Measurements from ENCODE around the gene MRPL47. TPM values are rescaled to one million over a fixed set of nuclear protein-coding genes. Genes with fewer than 3 reads are reported as not detected.

MRPL47 gene
- total RNA-seq, 6 donors from 2014 or later, result 3.1 to 27.7 (median 22.9) TPM

DNA sequence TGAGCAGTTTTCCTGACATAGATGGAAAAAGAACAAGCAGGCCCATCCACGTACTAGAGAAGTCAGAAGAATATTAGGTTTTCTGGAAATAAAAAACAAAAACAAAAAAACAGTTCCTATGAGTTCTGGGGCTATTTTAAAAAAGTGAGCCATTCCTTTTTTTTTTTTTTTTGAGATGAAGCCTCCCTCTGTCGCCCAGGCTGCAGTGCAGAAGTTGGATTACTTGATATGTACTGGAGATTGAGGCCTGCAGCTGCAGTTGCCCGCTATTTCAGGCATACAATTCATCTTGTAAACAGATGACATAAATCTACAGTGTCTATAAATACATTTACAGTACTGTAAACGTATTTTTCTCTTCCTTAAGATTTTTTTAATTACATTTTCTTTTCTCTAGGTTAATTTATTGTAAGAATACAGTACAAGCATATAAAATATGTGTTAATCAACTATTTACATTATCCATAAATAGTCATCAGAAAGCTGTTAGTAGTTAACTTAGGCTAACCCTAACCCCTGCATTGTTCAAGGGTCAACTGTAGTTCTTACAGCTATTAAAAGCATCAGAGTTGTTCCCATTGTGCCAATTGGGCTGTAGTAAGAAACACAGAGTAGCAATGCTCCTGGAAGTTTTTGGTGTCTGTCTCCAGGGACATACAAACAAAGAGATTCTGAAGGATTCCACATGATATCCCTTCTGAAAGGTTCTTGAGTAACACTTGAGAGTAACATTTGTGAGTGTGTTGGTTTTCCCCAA, 52.9 kb downstream of the MRPL47 start:
- Histone ChIP-seq H3K27me3 (no peaks in the 10 kb centered on the region), H3K36me3 (no peaks in the 10 kb centered on the region), H3K27ac (no peak overlapping the region), H3K9me3 (no peaks in the 10 kb centered on the region), H3K4me3 (no peak overlapping the region), H3K4me1 (no peaks in the 10 kb centered on the region)
- DNase-seq, result no peak
- WGBS, 2 donors, result 45 to 65% methylated on average over 4 of the region's 4 CpGs
- ATAC-seq (ENCODE audit: low FRiP score in 2 of 2), result no peak
- TF ChIP-seq, protein P1, sequence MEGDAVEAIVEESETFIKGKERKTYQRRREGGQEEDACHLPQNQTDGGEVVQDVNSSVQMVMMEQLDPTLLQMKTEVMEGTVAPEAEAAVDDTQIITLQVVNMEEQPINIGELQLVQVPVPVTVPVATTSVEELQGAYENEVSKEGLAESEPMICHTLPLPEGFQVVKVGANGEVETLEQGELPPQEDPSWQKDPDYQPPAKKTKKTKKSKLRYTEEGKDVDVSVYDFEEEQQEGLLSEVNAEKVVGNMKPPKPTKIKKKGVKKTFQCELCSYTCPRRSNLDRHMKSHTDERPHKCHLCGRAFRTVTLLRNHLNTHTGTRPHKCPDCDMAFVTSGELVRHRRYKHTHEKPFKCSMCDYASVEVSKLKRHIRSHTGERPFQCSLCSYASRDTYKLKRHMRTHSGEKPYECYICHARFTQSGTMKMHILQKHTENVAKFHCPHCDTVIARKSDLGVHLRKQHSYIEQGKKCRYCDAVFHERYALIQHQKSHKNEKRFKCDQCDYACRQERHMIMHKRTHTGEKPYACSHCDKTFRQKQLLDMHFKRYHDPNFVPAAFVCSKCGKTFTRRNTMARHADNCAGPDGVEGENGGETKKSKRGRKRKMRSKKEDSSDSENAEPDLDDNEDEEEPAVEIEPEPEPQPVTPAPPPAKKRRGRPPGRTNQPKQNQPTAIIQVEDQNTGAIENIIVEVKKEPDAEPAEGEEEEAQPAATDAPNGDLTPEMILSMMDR (IDR thresholded peaks at IDR 0.05), result no peak
- TF ChIP-seq POLR2A (IDR thresholded peaks at IDR 0.05), result no peak
- no peak for TF ChIP-seq EP300 (IDR thresholded peaks at IDR 0.05)

DNA sequence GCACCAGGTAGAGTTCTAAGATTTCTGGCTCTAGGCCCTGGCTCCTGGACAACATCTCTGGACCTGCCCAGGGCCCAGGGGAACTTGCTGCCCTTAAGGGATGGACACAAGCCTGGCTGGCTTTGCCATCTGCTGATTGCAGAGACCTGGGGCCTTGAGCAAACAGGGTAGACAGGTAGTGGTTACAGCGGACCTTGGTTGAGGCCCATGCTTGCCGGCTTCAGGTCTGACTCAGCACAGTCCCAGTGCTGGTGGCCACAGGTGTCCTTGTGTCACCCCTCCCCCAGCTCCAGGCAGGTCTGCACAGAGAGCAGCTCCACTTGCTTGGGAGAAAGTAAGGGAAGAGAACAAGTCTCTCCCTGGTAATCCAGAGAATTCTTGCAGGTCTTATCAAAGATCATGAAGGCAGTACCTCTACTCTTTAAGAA, 57.6 kb downstream of the MRPL47 start:
- no peak overlapping the region for H3K27ac ChIP-seq

DNA sequence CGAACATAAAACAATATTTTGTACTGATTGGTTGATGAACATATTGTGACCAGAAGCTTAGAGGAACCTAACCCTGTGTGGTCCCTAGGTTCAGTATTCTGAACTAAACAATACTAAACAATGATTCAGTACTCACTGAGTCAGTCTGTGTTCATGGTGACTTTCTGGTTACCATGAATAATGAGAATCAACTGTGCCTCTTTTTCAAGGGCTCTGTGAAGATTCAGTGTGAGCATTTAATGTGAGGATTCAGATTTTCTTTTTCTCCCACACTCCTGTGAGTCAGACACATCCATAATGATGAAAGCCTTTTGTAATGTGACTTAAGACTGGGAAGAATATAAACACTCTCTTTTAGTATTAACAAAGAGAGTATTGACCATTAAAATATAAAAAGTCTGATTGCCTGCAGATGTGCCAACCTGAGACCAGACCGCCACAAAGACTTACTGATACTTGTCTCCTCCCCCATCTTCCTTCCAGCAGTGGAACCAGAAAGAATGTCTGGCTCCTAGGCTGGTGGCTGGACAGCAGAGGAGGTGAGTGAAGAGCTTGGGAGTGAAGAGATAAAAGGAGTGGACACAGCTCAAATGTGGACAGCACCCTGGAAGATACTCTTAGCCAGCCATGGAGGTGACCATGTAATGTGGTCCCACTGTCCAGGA, 59.3 kb downstream of the MRPL47 start:
- ATAC-seq (ENCODE audit: low FRiP score in 2 of 2) (no peak), DNase-seq (no peak)
- TF ChIP-seq EP300 (IDR thresholded peaks at IDR 0.05) (no peak), POLR2A (IDR thresholded peaks at IDR 0.05) (no peak), POLR2AphosphoS5 (IDR thresholded peaks at IDR 0.05) (no peak)
- TF ChIP-seq, protein P1 (IDR thresholded peaks at IDR 0.05), result no peak
- no peaks in the 10 kb centered on the region for H3K27me3 ChIP-seq
- H3K27ac ChIP-seq, result no peak overlapping the region
- H3K4me3 ChIP-seq, result no peak overlapping the region
- no peaks in the 10 kb centered on the region for H3K9me3 ChIP-seq
- H3K36me3 ChIP-seq, result no peaks in the 10 kb centered on the region
- H3K4me1 ChIP-seq, result no peaks in the 10 kb centered on the region
- 82 to 93% methylated on average over 2 of the region's 2 CpGs for WGBS, 2 donors

More for the DNA sequence above, 57.6 kb downstream of the MRPL47 start:
- DNase-seq (no peak), ATAC-seq (ENCODE audit: low FRiP score in 2 of 2) (no peak)
- WGBS, 2 donors, result no CpG with 5 or more reads among the region's 2 CpGs
- H3K4me1 ChIP-seq, result no peaks in the 10 kb centered on the region
- no peaks in the 10 kb centered on the region for H3K9me3 ChIP-seq
- no peaks in the 10 kb centered on the region for H3K27me3 ChIP-seq
- no peaks in the 10 kb centered on the region for H3K36me3 ChIP-seq
- H3K4me3 ChIP-seq, result no peak overlapping the region
- no peak for TF ChIP-seq POLR2A (IDR thresholded peaks at IDR 0.05)
- TF ChIP-seq, protein P1 (IDR thresholded peaks at IDR 0.05), result no peak
- TF ChIP-seq EP300 (IDR thresholded peaks at IDR 0.05), result no peak
- TF ChIP-seq POLR2AphosphoS5 (IDR thresholded peaks at IDR 0.05), result no peak

DNA sequence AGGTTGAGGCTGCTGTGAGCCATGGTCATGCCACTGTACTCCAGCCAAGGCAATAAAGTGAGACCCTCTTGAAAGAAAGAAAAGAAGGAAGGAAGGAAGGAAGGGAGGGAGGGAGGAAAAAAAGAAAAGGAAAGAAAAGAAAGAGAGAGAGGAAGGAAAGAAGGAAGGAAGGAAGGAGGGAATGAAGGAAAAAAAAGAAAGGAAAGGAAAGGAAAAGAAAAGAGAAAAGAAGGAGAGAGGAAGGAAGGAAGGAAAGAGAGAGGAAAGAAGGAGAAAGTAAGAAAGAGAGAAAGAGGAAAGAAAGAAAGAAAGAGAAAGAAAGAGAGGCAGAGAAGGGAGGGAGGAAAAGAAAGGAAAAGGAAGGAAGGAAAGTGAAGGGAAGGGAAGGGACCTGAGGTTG, 62.1 kb downstream of the MRPL47 start:
- Histone ChIP-seq H3K4me1 (no peaks in the 10 kb centered on the region), H3K4me3 (no peak overlapping the region), H3K9me3 (no peaks in the 10 kb centered on the region), H3K27ac (no peak overlapping the region), H3K27me3 (no peaks in the 10 kb centered on the region), H3K36me3 (no peaks in the 10 kb centered on the region)
- TF ChIP-seq, protein P1 (IDR thresholded peaks at IDR 0.05), result no peak
- no peak for TF ChIP-seq EP300 (IDR thresholded peaks at IDR 0.05)
- TF ChIP-seq POLR2A (IDR thresholded peaks at IDR 0.05), result no peak
- TF ChIP-seq POLR2AphosphoS5 (IDR thresholded peaks at IDR 0.05), result no peak
- no peak for DNase-seq
- no peak for ATAC-seq (ENCODE audit: low FRiP score in 2 of 2)
